HG03439 (cell line): ENCODE data around the gene TRIP10.
"Not testable (repeated sequence)": the region's sequence is repeated elsewhere in the genome, so short reads cannot be mapped to it uniquely, and the experiment has no call there.

Experiments
- ATAC-seq: cut with Tn5 transposase; IDR thresholded peaks from one replicate; pipeline ENCODE4 v1.9.1; 2021; ENCODE audit warnings: mild to moderate bottlenecking, moderate library complexity; ENCODE audit not compliant: unreplicated experiment

TRIP10 gene

DNA sequence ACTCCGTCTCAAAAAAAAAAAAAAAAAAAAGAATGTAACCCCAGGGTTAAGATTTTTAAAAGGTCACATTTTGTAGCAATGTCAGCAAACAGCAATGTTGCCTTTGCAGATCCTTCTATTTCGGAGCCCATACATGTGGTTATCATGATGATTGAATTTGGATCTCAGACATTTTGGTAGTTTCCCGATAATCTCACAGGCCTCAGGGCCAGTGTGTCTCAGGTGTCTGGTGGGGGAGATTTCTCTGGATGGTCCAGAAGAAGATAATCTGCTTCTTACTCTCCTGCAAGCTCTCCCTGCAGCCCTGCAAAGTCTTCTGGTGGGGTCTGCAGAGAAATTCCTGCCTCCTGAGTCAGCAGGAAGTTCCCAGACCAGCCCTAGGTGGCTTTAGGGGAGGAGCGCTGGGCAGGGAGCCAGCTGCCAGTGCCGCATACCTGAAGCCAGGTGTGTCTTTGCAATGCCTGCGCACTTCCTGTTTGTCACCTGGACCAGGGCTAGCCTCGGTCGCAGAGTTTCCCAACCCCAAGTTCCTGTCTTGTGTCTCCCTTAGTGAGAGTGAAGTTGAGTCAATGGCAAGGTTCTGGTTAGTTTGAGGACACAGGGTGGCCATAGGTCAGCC is 26.4 kb downstream of the TRIP10 start:
- no peak for ATAC-seq

DNA sequence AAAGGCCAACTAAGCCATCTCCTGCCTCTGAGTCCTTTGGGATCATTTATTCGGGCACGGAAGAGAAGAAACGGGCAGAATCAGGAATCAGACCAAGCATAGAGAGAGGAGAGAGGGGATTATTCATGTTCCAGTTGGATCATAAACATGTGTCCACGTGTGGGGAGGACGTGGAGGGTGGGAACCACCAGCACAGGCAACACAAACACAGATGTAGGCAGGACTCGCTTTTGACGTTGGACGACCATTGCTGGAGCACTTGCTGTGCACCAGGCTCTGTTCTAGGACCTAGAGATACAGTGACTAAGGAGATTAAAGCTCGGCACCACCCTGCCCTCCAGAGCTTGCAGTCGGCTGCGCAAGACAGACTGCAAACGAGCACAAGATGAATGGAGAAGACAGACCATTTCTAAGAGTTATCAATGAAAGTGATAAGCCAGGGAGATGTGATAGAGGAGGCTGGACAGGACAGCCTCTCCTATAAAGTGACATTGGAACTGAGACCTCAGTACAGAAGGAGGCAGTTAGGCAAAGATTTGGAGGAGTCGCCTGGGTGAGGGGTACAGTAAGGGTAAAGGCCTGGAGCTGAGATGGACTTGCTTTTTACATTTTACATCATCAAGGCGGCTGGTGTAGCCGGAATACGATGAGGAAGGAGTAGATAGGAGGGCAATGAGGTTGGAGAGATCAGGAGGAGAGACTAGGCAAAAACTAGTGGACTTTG is 27.0 kb downstream of the TRIP10 start:
- ATAC-seq, result no peak

DNA sequence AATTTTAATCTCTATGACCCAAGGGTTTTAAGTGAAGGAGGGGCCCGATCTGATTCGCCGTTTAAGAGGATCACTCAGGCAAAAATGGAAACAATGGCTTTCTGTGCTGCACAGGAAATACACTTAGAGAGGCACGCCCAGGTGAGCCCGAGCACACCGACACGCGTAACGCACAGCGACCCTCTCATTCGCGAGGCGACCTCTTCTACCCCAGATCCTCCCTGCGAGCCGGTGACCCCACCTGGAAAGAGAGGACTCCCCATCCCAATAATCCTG is 27.5 kb downstream of the TRIP10 start:
- peak; percentile 5 for ATAC-seq

DNA sequence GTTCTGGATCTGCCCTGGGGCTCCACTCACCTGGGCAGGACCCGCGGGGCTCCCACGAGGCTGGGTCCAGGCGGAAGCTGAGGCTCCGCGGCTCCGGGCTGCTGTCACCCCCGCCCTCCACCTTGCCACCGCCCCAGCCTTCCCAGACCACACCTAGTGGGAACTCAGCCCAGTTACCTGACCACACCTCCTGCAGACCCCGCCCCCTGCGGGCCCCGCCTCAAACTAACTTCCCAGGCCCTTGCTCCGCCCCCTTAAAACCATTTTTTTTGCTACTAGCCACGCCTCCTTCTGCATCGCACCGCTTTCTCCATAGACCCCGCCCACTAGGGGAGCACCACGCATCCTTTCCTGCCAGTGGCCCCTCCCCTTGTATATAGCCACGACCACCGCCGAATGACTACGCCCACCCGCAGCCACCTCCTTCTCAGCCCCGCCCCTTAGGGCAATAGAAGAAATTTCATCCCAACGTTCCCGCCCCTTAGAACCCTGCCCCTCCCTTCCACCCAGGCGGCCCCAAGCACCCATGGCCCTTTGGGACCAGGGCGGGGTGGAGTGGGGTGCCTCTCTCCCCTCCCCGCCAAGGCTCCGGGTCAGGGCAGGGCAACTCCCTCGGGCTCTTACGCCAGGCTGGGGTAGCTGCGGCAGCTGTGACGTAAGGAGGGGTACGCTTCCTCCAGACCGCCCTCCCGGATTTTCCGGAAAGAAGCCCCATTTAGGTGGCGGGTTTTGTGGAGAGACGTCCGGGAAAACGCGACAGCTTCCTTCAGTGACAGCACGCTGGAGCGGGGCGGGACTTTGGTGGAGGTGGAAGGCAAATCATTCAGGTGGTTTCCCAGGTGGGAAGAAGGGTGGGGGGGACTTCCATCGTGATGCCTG is 28.1 kb downstream of the TRIP10 start, which contains the start of gene SH2D3A:
Gene SH2D3A, minus strand, starts transcription at position 79 of the 879 bp plus-strand sequence. CDS start 3,687 bp downstream, outside the sequence.
- ATAC-seq, result peak; percentile 57

DNA sequence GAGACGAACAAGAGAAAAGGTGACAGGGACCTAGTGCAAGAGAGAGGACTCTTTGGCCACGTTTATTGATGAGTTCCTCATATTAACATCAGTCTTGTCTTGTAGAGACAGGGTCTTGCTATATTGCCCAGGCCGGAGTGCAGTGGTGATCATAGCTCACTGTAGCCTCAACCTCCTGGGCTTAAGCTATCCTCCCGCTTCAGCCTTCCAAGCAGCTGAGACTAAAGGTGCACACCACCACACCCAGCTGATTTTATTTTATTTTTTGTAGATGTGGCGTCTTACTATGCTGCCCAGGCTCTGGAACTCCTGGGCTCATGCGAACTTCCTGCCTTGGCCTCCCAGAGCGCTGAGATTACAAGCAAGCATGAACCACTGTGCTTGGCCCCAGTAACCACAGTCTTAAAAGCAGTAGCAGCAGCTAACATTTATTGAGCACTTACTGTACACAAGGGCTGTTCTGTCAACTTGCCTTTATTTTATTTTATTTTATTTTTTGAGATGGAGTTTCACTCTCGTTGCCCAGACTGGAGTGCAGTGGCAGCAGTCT is 28.8 kb downstream of the TRIP10 start:
- no peak for ATAC-seq

DNA sequence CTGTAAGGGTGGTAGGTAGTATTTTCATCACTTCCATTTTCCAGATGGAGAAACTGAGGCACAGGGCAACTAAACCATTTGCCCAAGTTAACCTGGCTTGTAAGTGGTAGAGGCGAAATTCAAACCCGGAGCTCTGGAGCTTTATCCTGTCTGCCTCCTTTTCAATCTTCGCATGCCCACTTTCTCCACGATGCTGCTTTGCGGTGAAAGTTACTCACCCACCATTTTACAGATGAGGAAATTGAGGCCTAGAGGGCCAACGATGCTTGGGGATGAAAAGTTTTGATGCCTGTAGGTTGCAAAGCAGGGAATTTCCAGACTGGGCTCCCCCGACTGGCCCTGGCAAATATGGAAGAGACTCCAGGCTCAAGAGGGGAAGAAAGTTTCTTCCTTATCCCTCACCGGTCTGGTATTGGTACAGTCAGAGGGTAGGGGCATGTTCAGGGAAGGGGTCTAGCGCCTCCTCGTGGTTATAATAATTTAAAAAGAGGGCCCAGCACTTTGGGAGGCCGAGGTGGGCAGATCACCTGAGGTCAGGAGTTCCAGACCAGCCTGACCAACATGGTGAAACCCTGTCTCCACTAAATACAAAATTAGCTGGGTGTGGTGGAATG is 29.6 kb downstream of the TRIP10 start:
- no peak for ATAC-seq

DNA sequence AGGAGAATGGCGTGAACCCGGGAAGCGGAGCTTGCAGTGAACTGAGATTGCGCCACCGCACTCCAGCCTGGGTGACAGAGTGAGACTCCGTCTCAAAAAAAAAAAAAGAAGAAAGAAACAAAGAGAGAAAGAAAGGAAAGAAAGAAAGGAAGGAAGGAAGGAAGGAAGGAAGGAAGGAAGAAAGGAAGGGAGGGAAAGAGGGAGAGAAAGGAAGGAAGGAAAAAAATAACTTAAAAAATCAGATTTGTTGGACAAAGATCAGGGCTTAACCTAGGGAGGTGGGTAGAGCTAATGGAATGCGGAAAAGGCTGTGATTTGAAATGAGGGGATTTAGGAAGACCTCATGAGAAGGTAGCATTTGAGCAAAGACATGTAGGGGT is 32.2 kb downstream of the TRIP10 start:
- not testable (repeated sequence) for ATAC-seq

DNA sequence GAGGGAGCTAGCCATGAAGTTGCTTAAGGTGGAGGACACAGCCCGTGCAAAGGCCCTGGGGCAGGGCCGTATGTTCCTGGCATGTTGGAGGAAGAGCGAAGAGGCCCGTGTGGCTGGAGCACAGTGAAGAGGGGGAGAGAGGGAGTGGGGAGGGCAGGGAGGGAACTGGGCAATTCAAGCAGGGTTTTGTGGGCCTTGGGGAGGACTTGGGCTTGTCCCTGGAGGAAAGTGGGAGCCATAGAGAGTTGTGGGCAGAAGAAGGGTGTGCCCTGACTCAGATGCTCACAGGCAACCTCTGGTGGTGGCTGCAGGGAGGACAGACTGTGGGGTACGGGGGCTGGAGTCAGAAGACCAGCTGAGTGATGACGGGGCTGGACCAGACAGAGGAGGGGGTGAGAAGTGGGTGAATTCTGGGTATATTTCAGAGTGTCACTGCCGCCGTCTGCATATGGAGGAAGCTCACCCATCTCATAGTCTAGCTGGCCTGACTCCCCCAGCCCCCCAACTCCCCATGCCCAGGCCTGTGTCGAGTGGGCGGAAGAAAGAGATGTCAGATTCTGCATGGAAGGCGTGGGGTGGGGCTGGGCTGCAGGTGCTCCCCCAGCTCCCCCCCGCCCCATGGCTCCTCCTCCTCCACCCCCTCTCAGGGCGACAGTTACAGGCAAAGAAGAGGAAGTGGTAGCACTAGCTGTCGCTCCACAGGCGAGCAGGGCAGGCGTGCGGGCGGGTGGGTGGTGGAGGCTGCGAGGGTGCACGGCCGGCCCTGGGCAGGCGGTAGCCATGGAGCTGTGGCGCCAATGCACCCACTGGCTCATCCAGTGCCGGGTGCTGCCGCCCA is 32.8 kb downstream of the TRIP10 start, which contains the start of gene VAV1:
Gene VAV1, plus strand, starts transcription at position 681 of the 838 bp plus-strand sequence. Its CDS starts 100 bp downstream, at position 781.
- peak; percentile 47 for ATAC-seq

DNA sequence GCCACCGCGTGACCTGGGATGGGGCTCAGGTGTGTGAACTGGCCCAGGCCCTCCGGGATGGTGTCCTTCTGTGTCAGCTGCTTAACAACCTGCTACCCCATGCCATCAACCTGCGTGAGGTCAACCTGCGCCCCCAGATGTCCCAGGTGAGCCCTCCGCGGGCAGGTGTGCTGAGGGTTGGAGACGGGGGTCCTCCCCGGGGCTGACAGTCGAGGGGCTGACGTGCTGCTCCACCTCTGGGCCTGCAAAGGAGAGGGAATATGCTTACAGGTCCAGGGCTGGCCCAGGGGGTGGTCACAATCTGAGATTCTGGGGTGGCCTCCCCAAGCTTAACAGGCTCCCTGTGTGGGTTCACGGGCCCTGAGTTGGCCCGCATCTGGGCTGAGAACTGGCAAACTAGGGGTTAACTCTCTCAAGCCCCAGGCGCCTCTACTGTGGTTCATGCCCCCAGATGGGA is 33.4 kb downstream of the TRIP10 start:
- ATAC-seq, result peak; percentile 3

DNA sequence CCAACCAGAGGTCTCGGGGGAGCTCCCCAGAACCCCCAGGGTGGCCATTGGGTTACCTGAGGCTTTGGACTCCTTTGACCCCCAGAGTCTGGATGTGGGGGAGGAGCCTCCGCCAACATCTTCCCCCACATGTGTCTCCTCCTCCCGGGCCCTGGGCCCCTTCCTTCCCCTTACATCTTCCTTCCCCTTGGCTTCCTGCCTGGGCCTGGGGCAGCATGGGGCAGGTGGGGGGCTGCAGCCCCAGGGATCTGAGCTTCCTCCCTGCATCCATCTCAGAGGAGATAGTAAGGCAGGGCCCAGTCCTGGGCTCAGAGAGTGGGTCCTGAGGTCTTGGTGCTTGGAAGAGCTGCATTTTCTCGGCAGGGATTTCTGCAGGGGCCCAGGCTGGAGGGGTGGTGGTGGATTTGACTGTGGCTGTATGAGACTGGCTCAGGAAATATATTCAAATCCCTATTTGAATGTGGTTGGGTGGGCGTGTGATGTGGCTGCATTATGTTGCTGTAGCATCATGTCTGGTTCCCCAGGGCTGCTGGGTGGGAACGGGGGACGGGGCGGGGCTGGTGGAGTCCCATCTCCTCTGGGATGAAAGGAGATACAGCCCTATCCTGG is 33.9 kb downstream of the TRIP10 start:
- peak; percentile 25 for ATAC-seq

DNA sequence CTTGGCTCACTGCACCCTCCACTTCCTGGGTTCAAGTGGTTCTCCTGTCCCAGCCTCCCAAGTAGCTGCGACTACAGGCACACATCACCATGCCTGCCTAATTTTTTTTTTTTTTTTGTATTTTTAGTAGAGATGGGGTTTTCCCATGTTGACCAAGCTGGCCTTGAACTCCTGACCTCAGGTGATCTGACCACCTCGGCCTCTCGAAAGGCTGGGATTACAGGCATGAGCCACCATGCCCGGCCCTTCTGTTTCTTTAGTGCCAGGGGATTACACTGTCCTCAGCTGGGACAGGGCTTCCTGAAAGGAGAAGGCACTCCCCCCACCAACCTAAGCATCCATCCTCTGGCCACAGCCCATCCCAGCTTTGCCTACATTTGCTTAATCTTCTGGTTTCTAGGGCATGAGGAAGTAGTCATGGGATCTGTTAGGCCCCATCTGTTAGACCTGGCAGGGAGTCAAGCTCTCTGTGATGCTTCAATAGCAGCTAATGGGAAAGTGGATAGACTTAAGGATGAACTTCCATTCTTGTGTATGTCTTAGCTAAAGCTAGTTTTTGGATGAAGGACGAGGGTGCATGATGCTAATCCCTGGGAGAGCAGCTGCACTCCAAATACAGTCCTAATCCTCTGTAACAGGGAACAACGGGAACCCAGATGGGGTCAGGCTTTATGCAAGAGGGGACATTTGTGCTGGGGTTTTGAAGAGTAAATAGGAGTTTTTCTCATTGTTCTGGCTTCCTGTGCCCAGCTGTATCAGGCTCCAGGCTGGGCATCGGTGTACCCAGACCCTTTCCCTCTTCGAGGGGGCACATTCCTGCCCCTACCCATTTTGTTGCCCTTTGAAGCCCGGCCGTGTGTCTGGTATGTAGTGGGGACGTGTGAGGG is 35.6 kb downstream of the TRIP10 start:
- ATAC-seq, result no peak

DNA sequence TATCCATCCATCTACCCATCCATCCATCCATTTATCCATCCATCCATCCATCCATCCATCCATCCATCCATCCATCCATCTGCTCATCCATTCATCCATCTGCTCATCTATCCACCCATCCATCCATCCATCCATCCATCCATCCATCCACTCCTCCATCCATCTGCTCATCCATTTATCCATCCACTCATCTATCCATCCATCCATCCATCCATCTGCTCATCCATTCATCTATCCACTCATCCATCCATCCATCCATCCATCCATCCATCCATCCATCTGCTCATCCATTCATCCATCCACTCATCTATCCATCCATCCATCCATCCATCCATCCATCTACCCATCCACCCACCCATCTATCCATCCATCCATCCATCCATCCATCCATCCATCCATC is 36.6 kb downstream of the TRIP10 start:
- not testable (repeated sequence) for ATAC-seq

DNA sequence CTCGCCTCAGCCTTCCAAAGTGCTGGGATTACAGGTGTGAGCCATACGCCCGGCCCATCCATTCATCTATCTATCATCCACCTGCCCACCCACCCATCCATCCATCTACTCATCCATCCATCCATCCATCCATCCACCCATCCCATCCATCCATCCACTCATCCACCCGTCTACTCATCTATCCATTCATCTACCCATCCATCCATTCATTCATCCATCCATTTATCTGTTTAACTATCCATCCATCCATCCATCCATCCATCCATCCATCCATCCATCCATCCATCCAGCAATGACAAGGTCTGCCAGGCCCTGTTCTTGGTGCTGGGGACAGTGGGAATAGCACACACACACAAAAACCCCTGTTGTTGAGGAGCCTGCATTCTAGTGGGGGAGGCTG is 37.5 kb downstream of the TRIP10 start:
- no peak for ATAC-seq

DNA sequence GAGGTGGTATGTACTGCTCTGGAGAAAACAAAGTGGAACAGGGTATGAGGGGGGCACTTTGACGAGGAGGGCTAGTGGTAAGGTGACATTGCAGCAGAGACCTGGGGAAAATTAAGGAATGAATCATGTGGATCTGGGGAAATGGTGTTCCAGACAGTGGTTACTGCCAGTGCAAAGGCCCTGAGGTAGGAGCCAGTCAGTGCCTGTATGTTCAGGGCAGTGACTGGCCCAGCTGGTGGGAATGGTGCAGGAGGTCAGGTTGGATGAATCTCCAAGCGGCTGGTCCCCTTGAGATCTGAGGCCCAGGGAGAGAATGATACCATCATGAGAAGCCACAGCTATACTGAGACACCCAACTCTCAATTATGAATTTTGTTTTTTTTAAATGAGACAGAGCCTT is 38.0 kb downstream of the TRIP10 start:
- no peak for ATAC-seq

DNA sequence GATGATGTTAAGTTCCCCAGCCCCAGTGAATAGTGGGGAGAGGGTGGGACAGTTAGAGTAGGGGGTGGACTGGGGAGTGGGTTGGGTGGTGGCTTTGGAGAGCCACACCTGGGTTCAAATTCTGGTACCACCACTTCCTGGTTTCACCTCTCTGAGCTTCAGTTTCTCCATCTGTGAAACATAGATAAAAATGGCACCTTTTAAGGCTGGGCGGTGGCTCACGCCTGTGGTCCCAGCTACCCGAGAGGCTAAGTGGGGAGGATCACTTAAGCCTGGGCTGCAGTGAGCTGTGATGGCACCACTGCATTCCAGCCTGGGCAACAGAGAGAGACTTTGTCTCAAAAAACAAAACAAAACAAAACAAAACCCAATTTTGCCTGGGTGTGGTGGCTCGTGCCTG is 38.9 kb downstream of the TRIP10 start:
- ATAC-seq, result no peak

DNA sequence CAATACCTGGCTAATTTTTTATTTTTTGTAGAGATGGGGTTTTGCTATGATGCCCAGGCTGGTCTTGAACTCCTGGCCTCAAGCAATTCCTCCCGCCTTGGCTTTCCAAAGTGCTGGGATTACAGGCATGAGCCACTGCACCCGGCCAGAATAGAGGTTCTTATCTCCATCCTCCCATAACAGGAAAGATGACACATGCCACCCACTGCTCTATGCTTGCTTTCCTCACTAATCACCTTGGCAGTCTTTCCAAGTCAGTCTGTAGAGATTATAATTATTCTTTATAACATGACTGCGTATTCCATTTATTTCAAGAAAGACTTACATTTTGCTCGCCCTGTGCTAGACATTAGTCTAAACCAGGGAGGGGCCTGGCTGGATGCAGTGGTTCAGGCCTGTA is 39.7 kb downstream of the TRIP10 start:
- no peak for ATAC-seq

DNA sequence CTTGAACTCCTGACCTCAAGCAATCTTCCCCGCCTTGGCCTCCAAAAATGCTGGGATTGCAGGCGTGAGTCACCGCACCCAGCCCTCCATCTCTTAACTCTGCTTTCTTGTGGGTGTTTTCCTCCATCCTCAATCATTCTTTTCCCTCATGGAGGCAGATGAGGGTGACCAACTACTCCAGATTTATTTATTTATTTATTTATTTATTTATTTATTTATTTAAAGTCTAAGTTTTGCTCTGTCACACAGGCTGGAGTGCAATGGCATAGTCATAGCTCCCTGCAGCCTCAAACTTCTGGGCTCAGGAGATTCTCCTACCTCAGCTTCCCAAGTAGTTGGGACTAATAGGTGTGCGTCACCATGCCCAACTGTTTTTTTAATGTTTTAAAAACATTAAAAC is 47.9 kb downstream of the TRIP10 start:
- no peak for ATAC-seq

DNA sequence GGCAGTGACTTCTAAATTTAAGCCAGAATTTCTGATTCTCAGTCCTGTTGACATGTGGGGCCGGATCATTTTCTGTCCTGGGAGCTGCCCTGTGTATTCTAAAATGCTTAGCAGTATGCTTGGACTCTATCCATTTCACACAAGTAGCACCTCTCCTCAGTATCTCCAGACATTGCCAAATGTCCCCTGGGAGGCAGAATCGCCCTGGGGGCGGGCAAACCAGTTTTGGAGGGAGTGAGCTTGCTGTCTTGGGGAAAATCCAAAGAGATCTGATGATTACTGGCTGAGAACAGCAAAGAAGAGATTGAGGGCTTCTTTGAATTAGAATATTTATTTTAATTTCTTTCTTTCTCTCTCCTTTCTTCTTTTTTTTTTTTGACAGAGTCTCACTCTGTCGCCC is 49.4 kb downstream of the TRIP10 start:
- ATAC-seq, result no peak
